ENCODE data around the gene SRC. TPM values are rescaled to one million over a fixed set of nuclear protein-coding genes. Genes with fewer than 3 reads are reported as not detected.

The SRC gene
- total RNA-seq, 1 experiment from 2014 or later = 42.3 TPM

GRCh38 chr20:37325206-37325605, 20.7 kb upstream of the SRC start:
- Histone ChIP-seq H3K4me1 (ENCODE audit: control insufficient read depth in 1 of 2, insufficient read depth in 2 of 2, low read length in 2 of 2) (no peaks in the 10 kb centered on the region), H3K79me2 (ENCODE audit: insufficient read depth, low read length) (no peaks in the 10 kb centered on the region), H3K36me3 (ENCODE audit: control insufficient read depth in 1 of 2, insufficient read depth in 2 of 2, low read length in 2 of 2) (no peaks in the 10 kb centered on the region), H3K9ac (ENCODE audit: low read length) (no peak overlapping the region), H3K4me3 (replicated peaks in 1 of 2; ENCODE audit: low read depth in 1 of 2, low read length in 2 of 2) (no peak overlapping the region), H2AFZ (ENCODE audit: low read depth, low read length, poor library complexity, severe bottlenecking) (no peak overlapping the region), H4K20me1 (ENCODE audit: insufficient read depth) (no peaks in the 10 kb centered on the region), H3K9me2 (ENCODE audit: insufficient read depth) (no peaks in the 10 kb centered on the region), H3K27ac (ENCODE audit: low read depth, low read length) (no peak overlapping the region), H3K9me3 (ENCODE audit: control insufficient read depth in 1 of 2, insufficient read depth in 1 of 2, low read depth in 1 of 2, low read length in 2 of 2) (no peaks in the 10 kb centered on the region), H3K4me2 (ENCODE audit: low read length) (no peak overlapping the region), H3K27me3 (ENCODE audit: insufficient read depth, low read length) (no peaks in the 10 kb centered on the region)
- BruUV-seq (replicated peaks) = no TSS peak
- ChIA-PET POLR2A (no interaction called here), CTCF (no interaction called here), RAD21 (ENCODE audit: low non-redundant PET in 1 of 2, low total read pairs in 2 of 2, uncharacterized antibody in 2 of 2, unreplicated experiment in 2 of 2) (no interaction called here)
- ATAC-seq (no peak), DNase-seq (ENCODE audit: low read depth, low spot score) (no peak)
- TF ChIP-seq MAX (IDR thresholded peaks at IDR 0.05) (no peak), FOSL1 (IDR thresholded peaks at IDR 0.05; ENCODE audit: low read depth) (no peak), REST (IDR thresholded peaks at IDR 0.05; ENCODE audit: low read depth) (no peak), POLR2AphosphoS5 (IDR thresholded peaks at IDR 0.05; ENCODE audit: low read depth, low read length) (no peak), SP1 (IDR thresholded peaks at IDR 0.05; ENCODE audit: low read depth) (no peak), CEBPB (IDR thresholded peaks at IDR 0.05; ENCODE audit: low read depth) (no peak), ATF3 (IDR thresholded peaks at IDR 0.05) (no peak), JUND (IDR thresholded peaks at IDR 0.05) (no peak), EZH2phosphoT487 (IDR thresholded peaks at IDR 0.05; ENCODE audit: borderline replicate concordance) (no peak), EGR1 (IDR thresholded peaks at IDR 0.05; ENCODE audit: low read depth) (no peak)
- intact Hi-C loops (cut with micrococcal nuclease) = no loop called here

Measured in HCT116 (cell line).